ENCODE results near the gene ADRM1. TPM values are rescaled to one million over a fixed set of nuclear protein-coding genes. Genes with fewer than 3 reads are reported as not detected.
A peak's percentile ranks its signal among the peaks of the same experiment; 100 is the strongest.

ADRM1 gene
- total and polyA plus RNA-seq, 2 donors from 2014 or later, result 64.4 to 79.4 TPM

GRCh38 chr20:62300319-62300718, 2.5 kb upstream of the ADRM1 start:
- Histone ChIP-seq H3K4me3 (ENCODE audit: low read length in 3 of 3) (no peak overlapping the region), H3K36me3 (ENCODE audit: control insufficient read depth in 2 of 3, insufficient read depth in 3 of 3, low read length in 3 of 3) (peaks cover 0 to 9% (median 6%) of the 10 kb centered on the region in 3 donors), H3K4me1 (ENCODE audit: control insufficient read depth in 2 of 3, insufficient read depth in 2 of 3, low read depth in 1 of 3, low read length in 3 of 3) (peaks cover 0 to 18% (median 13%) of the 10 kb centered on the region in 3 donors), H3K9ac (ENCODE audit: low read length in 3 of 3) (no peak overlapping the region), H3K27me3 (ENCODE audit: control insufficient read depth, insufficient read depth, low read length) (no peaks in the 10 kb centered on the region), H3K27ac (ENCODE audit: low read depth in 2 of 2, low read length in 2 of 2) (no peak overlapping the region), H3K9me3 (ENCODE audit: control insufficient read depth in 2 of 3, insufficient read depth in 1 of 3, low read length in 3 of 3) (no peaks in the 10 kb centered on the region)
- no peak for TF ChIP-seq CTCF (IDR thresholded peaks at IDR 0.05; ENCODE audit: borderline replicate concordance, extremely low read depth, insufficient read depth)
- FAIRE-seq (no peak), DNase-seq (peak in 1 of 5 donors; percentile 71)
- intact Hi-C loops (cut with DNase I), result loop anchor here (5.0 kb wide), 1 partner anchor 77 kb away; no protein-coding TSS in a partner anchor

GRCh38 chr20:62301111-62301668, 1.6 kb upstream of the ADRM1 start:
- H3K4me3 ChIP-seq (ENCODE audit: low read length in 3 of 3), result no peak overlapping the region
- peaks cover 0 to 26% (median 21%) of the 10 kb centered on the region in 3 donors for H3K4me1 ChIP-seq (ENCODE audit: control insufficient read depth in 2 of 3, insufficient read depth in 2 of 3, low read depth in 1 of 3, low read length in 3 of 3)
- no peak overlapping the region for H3K9ac ChIP-seq (ENCODE audit: low read length in 3 of 3)
- TF ChIP-seq CTCF (IDR thresholded peaks at IDR 0.05; ENCODE audit: borderline replicate concordance, extremely low read depth, insufficient read depth), result no peak
- no peak overlapping the region for H3K27ac ChIP-seq (ENCODE audit: low read depth in 2 of 2, low read length in 2 of 2)
- intact Hi-C loops (cut with DNase I), result loop anchor here (5.0 kb wide), 1 partner anchor 76 kb away; no protein-coding TSS in a partner anchor
- DNase-seq (peak in 1 of 5 donors; percentile 73), FAIRE-seq (no peak)
- H3K9me3 ChIP-seq (ENCODE audit: control insufficient read depth in 2 of 3, insufficient read depth in 1 of 3, low read length in 3 of 3), result no peaks in the 10 kb centered on the region
- peaks cover 0 to 10% (median 0%) of the 10 kb centered on the region in 3 donors for H3K36me3 ChIP-seq (ENCODE audit: control insufficient read depth in 2 of 3, insufficient read depth in 3 of 3, low read length in 3 of 3)
- H3K27me3 ChIP-seq (ENCODE audit: control insufficient read depth, insufficient read depth, low read length), result no peaks in the 10 kb centered on the region

GRCh38 chr20:62301773-62302340, 940 bp upstream of the ADRM1 start:
- peak overlapping the region in 1 of 3 donors; percentile 86 for H3K9ac ChIP-seq (ENCODE audit: low read length in 3 of 3)
- H3K9me3 ChIP-seq (ENCODE audit: control insufficient read depth in 2 of 3, insufficient read depth in 1 of 3, low read length in 3 of 3), result no peaks in the 10 kb centered on the region
- H3K27ac ChIP-seq (ENCODE audit: low read depth in 2 of 2, low read length in 2 of 2), result peak overlapping the region; percentile 98 to 99
- H3K4me1 ChIP-seq (ENCODE audit: control insufficient read depth in 2 of 3, insufficient read depth in 2 of 3, low read depth in 1 of 3, low read length in 3 of 3), result peaks cover 0 to 28% (median 21%) of the 10 kb centered on the region in 3 donors
- peak; percentile 95 for TF ChIP-seq CTCF (IDR thresholded peaks at IDR 0.05; ENCODE audit: borderline replicate concordance, extremely low read depth, insufficient read depth)
- H3K4me3 ChIP-seq (ENCODE audit: low read length in 3 of 3), result peak overlapping the region; percentile 36 to 67 (median 40)
- intact Hi-C loops (cut with DNase I), result loop anchor here (5.0 kb wide), 1 partner anchor 75 kb away; no protein-coding TSS in a partner anchor
- DNase-seq, result peak; percentile 91 to 97 (median 94)
- FAIRE-seq, result no peak
- H3K36me3 ChIP-seq (ENCODE audit: control insufficient read depth in 2 of 3, insufficient read depth in 3 of 3, low read length in 3 of 3), result peaks cover 0 to 16% (median 0%) of the 10 kb centered on the region in 3 donors
- H3K27me3 ChIP-seq (ENCODE audit: control insufficient read depth, insufficient read depth, low read length), result no peaks in the 10 kb centered on the region

Measured in kidney (tissue), 14 donors.